Coronary artery (tissue), 2 donors: ENCODE results near the gene NT5C2.
"Not testable (repeated sequence)": the region's sequence is repeated elsewhere in the genome, so short reads cannot be mapped to it uniquely, and the experiment has no call there.

Source experiments
- DNase-seq: peaks from one replicate; pipeline ENCODE4 v3.0.0-alpha.2; 2017; ENCODE audit warnings: low spot score
- H3K27ac ChIP-seq, 2 donors: fragments of 200-600 bp; sonication (generic); one replicate each; pipeline ENCODE4 v1.5.1; 2016 to 2019
- H3K4me3 ChIP-seq: fragments of 200-600 bp; sonication (generic); 2 replicates; pipeline ENCODE4 v1.5.1; 2016; ENCODE audit warnings: mild to moderate bottlenecking, moderate library complexity
- TF ChIP-seq, protein P1 (sequence below): fragments of 200-600 bp; sonication (generic); IDR thresholded peaks from one replicate; pipeline ENCODE4 v1.5.1; 2019; ENCODE audit warnings: antibody characterized with exemption

The NT5C2 gene

GRCh38 chr10:103207141-103207540 lies 14.1 kb upstream of the NT5C2 start:
- TF ChIP-seq, protein P1, sequence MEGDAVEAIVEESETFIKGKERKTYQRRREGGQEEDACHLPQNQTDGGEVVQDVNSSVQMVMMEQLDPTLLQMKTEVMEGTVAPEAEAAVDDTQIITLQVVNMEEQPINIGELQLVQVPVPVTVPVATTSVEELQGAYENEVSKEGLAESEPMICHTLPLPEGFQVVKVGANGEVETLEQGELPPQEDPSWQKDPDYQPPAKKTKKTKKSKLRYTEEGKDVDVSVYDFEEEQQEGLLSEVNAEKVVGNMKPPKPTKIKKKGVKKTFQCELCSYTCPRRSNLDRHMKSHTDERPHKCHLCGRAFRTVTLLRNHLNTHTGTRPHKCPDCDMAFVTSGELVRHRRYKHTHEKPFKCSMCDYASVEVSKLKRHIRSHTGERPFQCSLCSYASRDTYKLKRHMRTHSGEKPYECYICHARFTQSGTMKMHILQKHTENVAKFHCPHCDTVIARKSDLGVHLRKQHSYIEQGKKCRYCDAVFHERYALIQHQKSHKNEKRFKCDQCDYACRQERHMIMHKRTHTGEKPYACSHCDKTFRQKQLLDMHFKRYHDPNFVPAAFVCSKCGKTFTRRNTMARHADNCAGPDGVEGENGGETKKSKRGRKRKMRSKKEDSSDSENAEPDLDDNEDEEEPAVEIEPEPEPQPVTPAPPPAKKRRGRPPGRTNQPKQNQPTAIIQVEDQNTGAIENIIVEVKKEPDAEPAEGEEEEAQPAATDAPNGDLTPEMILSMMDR = no peak

GRCh38 chr10:103206715-103207114 lies 13.6 kb upstream of the NT5C2 start:
- not testable (repeated sequence) for DNase-seq, H3K4me3 ChIP-seq, H3K27ac ChIP-seq

More at GRCh38 chr10:103207141-103207540, 14.1 kb upstream of the NT5C2 start:
- Histone ChIP-seq H3K4me3 (no peak overlapping the region), H3K27ac (no peak overlapping the region)
- no peak for DNase-seq

- not testable (repeated sequence) for H3K4me3 ChIP-seq, DNase-seq, H3K27ac ChIP-seq
Measured at GRCh38 chr10:103205401-103205800, 12.3 kb upstream of the NT5C2 start.

- no peak overlapping the region for H3K4me3 ChIP-seq
- no peak overlapping the region for H3K27ac ChIP-seq
- no peak for DNase-seq
- TF ChIP-seq, protein P1 = no peak
Measured at GRCh38 chr10:103204353-103205255, 11.5 kb upstream of the NT5C2 start.

DNA sequence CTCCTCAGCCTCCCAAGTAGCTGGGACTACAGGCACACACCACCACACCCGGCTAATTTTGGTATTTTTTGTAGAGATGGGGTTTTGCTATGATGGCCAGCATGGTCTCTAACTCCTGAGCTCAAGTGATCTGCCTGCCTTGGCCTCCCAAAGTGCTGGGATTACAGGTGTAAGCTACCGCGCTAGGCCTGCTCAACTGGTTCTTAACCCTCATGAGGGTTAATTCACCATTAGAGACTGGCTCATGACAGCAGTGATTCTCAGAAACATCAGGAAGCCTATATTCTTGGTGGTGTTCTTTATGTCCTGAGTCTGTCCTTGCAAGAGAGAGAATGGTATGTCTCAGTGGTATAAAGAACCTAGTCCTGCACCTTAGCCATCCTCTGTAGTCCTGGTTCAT lies 10.4 kb upstream of the NT5C2 start:
- no peak for DNase-seq
- TF ChIP-seq, protein P1 = no peak
- Histone ChIP-seq H3K27ac (no peak overlapping the region), H3K4me3 (no peak overlapping the region)

- TF ChIP-seq, protein P1 = no peak
- Histone ChIP-seq H3K27ac (no peak overlapping the region), H3K4me3 (no peak overlapping the region)
- no peak for DNase-seq
Measured at GRCh38 chr10:103202319-103202718, 9.2 kb upstream of the NT5C2 start.

- TF ChIP-seq, protein P1 = no peak
- Histone ChIP-seq H3K4me3 (no peak overlapping the region), H3K27ac (no peak overlapping the region)
- DNase-seq = no peak
Measured at GRCh38 chr10:103199488-103199887, 6.4 kb upstream of the NT5C2 start.

- TF ChIP-seq, protein P1 = no peak
- Histone ChIP-seq H3K4me3 (no peak overlapping the region), H3K27ac (no peak overlapping the region)
- no peak for DNase-seq
Measured at GRCh38 chr10:103198648-103199047, 5.6 kb upstream of the NT5C2 start.
